Measurements from ENCODE around the gene LNPEP.
"Not testable (repeated sequence)": the region's sequence is repeated elsewhere in the genome, so short reads cannot be mapped to it uniquely, and the experiment has no call there.

The LNPEP gene

DNA sequence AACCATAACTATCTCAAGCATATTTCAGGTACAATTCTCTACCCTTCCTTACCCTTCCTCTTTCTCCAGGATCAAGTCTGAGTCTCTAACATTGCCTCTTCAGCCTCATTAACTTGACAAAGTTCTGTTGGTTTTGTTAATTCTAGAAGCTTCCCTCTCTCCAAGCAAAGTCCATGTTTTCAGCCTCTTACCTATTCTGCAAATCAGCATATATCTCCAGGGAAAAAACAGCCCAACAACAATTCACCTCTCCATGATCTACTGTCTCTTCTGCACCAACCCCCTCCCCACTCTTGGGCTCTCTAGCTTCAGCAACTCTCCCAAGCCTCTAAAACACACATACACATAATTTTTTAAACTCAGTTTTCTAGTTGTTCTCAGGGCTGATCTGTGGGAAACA lies 134.4 kb downstream of the LNPEP start:
- no peak for DNase-seq

DNA sequence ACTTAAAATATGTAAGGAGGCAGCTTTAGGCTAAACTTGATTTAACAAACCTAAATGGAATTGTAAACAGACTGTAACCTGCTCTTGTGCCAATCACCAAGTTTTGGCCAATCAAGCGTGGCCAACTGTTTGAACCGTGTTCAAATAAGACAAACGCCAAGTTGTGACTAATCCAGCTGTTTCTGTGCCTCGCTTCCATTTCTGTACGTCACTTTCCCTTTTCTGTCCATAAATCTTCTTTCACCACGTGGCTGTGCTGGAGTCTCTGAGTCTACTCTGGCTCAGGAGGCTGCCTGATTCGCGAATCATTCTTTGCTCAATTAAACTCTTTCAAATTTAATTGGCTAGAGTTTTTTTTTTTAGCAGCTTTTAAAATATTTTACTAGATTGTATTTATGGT lies 135.2 kb downstream of the LNPEP start:
- DNase-seq = no peak

DNA sequence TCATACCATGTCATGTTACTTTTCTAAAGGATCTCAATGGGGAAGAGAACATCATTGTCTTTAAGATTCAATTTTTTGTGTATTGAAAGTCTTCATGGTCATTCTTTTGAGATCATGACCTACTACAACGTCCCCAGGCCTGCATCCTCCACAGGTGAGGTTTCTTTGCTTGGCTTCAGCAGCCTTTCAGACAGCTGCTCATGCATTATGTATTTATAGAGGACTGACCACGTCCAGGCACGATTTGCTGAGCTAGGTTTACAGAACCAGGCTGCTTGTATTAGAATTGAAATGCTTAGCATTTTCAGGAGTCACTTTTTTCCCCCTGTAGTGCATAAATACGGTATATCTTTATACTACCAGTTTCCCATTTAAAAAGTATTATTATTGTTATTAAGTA lies 136.1 kb downstream of the LNPEP start:
- DNase-seq = no peak

DNA sequence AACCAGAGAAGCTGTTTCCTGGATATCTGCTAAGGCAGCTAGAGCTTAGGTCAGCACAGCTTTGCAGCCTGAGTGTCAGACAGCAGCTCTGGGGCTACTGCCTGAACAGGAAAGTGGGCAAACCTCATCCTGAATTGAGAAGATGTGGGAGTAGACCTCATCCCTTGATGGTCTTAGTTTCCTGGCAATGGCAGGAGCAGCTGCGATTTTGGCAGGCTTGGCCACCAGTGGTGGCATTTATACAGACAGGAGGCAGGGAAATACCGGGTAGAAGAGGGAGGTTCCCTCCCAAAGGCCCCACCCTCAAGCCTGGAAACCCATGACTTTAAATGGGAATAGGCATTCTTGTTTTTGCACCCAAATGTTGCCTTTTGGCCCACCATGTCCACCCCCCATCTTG lies 136.8 kb downstream of the LNPEP start:
- no peak for DNase-seq

DNA sequence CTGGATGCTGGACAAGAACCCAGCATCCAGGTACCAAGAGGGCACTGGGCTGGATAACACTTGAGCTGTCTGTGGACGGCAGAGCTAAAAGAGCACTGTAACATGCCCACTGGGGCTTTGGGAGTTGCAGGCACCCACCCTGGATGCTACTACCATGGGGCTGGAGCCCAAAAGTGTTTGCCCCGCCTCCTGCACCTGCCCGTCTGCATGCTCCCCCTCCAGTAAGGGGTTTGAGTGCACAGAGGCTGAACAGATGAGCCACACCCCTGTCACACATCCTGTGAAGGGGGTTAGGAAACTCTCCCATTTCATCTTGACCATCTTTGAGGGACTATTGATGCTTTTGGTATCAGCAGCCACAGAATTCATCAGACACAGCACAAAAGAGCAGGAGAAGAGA lies 137.5 kb downstream of the LNPEP start:
- DNase-seq = no peak

DNA sequence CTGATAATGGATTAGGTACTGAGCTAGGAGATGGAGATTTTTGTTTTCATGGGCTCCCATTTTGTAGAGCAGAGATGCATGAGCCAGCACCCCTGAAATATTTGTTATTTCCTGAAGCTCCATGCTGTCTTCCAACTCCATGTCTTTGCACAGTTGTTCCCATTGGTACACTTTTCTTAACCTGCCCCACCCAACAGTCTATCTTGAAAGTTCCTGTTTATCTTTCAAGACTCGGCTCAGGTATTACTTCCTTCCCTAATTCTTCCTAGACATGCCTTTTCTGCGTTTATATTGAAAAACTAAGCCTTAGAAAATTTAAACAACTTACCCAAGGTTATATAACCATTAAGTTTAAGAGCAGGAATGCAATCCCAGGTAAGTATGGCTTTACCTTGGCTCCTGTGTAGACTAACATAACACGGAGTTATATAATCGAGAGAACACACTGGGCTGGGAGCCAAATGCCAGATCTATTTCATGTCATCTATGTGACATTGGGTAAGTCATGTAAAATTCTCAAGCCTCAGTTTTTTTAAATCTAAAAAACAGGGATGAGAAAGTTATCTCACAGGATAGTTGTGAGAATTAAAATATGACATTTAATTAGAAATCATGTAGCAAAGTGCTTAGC lies 139.1 kb downstream of the LNPEP start:
- DNase-seq = no peak

DNA sequence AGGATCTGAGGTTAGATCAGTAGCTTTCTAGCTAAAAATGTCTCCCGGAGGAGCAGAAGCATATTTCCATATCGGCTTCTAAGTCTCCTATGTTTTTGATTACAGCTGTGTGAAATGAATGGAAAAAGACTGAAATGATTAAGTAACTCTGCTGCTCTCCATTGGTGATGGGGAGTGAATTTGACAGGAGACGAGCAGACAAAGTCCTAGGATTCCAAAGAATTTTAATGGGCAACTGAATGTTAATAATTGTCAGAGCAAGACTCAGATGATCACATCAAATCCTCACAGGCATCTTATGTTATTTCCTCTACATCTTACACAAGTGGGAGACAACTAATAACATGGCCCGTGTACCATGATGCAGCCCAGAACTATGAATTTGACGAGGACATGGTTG lies 139.8 kb downstream of the LNPEP start:
- no peak for DNase-seq

DNA sequence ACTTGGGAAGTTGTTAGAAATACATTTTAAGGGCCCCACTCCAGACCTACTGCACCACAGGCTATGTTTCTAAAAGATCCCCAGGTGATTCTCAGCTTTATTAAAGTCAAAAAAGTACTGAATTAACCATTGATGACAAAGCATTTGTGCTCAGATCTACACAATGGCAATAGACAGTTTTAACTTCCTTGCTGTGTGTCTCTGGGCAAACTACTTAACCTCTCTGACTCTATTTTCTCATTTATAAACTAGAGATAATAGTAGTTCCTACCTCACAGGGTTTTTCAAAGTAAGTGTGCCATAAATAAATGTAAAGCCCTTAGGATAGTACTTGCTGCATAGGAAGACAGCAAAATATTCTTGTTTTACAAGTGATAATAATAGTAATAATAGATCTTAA lies 140.2 kb downstream of the LNPEP start:
- DNase-seq = no peak

DNA sequence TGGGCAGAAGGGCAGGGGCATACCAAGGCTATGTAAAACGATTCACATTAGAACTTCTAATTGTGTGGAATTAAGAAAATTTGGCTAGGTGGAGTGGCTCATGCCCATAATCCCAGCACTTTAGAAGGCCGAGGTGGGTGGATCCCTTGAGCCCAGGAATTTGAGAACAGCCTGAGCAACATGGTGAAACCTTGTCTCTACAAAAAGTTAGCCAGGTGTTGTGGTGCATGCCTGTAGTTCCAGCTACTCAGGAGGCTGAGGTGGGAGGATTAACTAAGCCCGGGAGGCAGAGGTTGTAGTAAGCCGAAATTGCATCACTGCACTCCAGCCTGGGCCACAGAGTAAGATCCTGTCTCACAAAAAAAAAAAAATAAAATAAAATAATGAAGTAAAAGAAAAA lies 141.4 kb downstream of the LNPEP start:
- no peak for DNase-seq

DNA sequence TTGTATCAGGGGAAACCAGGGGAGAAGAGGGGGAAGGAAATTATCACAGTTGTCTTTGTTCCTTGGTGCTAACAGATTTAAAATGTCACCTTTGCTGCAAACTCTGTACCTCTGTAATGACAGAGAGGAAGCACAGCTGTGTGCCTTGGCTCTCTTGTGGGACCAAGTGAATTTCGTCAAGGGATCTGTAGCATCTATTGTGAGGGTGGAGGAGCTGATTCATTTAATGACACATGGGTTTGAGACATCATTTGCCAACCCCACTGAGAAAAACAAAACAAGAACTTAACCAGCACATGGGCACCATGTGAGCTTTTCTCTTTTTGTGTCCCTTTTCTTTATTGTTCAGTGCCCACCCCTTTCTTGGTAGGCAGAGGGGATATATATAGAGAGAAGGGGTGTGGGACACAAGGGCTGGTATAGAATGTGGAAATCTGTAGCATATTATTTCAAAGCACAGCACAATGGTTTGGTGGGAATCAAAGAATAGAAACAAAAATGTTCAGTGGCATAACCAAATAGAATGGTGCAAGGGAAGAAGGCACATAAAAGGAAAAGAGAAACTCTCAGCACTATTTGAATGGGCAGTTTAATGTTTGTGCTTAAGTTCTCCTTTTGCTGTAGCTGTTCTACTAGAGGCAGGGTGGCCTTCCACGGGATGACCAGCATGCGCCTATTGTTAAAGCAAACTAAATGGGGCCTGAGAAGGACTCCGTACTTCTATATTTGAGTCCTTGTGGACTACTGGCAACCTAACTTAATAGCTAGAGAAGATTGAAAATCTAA lies 143.3 kb downstream of the LNPEP start:
- no peak for DNase-seq

DNA sequence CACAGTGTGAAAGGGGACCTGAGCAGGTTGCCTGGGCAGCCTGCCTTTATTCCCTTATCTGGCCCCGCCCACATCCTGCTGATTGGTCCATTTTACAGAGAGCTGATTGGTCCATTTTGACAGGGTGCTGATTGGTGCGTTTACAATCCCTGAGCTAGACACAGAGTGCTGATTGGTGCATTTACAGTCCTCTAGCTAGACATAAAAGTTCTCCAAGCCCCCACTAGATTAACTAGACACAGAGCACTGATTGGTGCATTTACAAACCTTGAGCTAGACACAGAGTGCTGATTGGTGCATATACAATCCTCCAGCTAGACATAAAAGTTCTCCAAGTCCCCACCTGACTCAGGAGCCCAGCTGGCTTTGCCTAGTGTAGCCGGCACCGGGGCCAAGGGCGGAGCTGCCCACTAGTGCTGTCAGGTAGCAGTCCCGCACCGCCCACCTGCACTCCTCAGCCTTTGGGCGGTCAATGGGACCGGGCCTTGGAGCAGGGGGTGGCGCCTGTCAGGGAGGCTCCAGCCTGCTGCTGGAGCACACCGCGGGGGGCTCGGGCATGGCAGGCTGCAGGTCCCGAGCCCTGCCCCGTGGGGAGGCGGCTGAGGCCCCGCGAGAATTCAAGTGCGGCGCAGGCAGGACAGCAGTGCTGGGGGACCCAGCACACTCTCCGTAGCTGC lies 149.0 kb downstream of the LNPEP start:
- DNase-seq = not testable (repeated sequence)

DNA sequence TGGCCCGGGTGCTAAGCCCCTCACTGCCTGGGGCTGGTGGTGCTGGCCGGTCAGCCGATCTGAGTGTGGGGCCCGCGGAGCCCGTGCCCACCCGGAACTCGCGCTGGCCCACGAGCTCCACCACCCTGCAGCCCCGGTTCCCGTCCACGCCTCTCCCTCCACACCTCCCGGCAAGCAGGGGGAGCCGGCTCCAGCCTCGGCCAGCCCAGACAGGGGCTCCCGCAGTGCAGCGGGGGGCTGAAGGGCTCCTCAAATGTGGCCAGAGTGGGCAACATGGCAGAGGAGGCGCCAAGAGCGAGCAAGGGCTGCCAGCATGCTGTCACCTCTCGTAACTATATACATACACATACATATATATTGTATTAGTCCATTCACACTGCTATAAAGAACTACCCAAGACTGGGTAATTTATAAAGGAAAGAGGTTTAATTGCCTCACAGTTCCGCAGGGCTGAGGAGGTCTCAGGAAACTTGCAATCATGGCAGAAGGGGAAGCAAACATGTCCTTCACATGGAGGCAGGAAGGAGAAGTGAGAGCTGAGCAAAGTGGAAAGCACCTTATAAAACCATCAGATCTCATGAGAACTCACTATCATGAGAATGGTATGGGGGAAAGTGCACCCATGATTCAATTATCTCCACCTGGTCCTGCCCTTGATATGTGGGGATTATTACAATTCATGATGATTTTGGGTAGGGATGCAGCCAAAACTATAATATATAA lies 149.7 kb downstream of the LNPEP start:
- DNase-seq = no peak
